A549 (cell line): ENCODE measurements around the gene CARD11. TPM values are rescaled to one million over a fixed set of nuclear protein-coding genes. Genes with fewer than 3 reads are reported as not detected.

ENCODE experiments used
- ATAC-seq, 2 experiments: fragments of 200-7000 bp in 1 of 2; fragments of >200 bp in 1 of 2; cut with Nextera tagmentation in 1 of 2; cut with Tn5 transposase in 1 of 2; 3 replicates each; pipeline versions ENCODE4 v1.8.0 to v1.9.1; 2018 to 2020; ENCODE audit warnings: mild to moderate bottlenecking in 1 of 2, moderate library complexity in 1 of 2
- CTCF ChIA-PET: fragments of 300-600 bp; sonication (Branson Sonifier 250); formaldehyde crosslinking; extraction: SDS; loops from one replicate; lab custom pipeline; 2021; ENCODE audit warnings: antibody characterized with exemption, inconsistent platforms; lab: Yijun Ruan, JAX
- POLR2A ChIA-PET: fragments of 350-600 bp; formaldehyde crosslinking; extraction: SDS; loops from one replicate; lab custom pipeline; 2021; ENCODE audit warnings: antibody characterized with exemption, inconsistent platforms; lab: Yijun Ruan, JAX
- DNase-seq, 2 experiments: peaks; one replicate each; pipeline versions ENCODE4 v3.0.0 to v3.0.0-alpha.2; 2011 to 2016; ENCODE audit warnings: low read depth in 1 of 2, low spot score in 1 of 2
- FAIRE-seq: peaks from 2 replicates; lab custom pipeline; 2011; peaks lifted over from hg19 to GRCh38; lab: Jason Lieb, UNC
- H3K27ac ChIP-seq, 2 experiments: fragments of >200 bp; sonication (Bioruptor Twin); formaldehyde crosslinking; 3 replicates each; pipeline ENCODE4 v1.5.1; 2016 to 2017
- H3K4me1 ChIP-seq: fragments of >200 bp; sonication (Bioruptor Twin); formaldehyde crosslinking; 3 replicates; pipeline ENCODE4 v1.6.1; 2016
- H3K4me2 ChIP-seq: fragments of >200 bp; sonication (Bioruptor Twin); formaldehyde crosslinking; 3 replicates; pipeline ENCODE4 v1.6.1; 2016
- H3K4me3 ChIP-seq: fragments of >200 bp; sonication (Bioruptor Twin); formaldehyde crosslinking; 3 replicates; pipeline ENCODE4 v1.5.1; 2016
- H3K9me3 ChIP-seq: fragments of >200 bp; sonication (Bioruptor Twin); formaldehyde crosslinking; 3 replicates; pipeline ENCODE4 v1.6.1; 2016
- CBX8 ChIP-seq: fragments of 200-600 bp; sonication (generic); IDR thresholded peaks from 2 replicates; pipeline ENCODE4 v1.6.1; 2016
- CEBPB ChIP-seq, 2 experiments: fragments of >200 bp in 1 of 2; sonication (Bioruptor Twin) in 1 of 2; formaldehyde crosslinking in 1 of 2; IDR thresholded peaks; 2 replicates each; pipeline ENCODE4 v1.6.1; 2012 to 2016
- E2F6 ChIP-seq: IDR thresholded peaks from 2 replicates; pipeline ENCODE4 v1.6.1; 2012; ENCODE audit warnings: low read depth, borderline replicate concordance
- EP300 ChIP-seq, 2 experiments: fragments of >200 bp; sonication (Bioruptor Twin); formaldehyde crosslinking; IDR thresholded peaks; 2 replicates in 1 of 2; 3 replicates in 1 of 2; pipeline ENCODE4 v1.6.1; 2016 to 2017
- FOSB ChIP-seq: fragments of 250-450 bp; sonication (Bioruptor Pico); IDR thresholded peaks from 2 replicates; pipeline ENCODE4 v1.5.0; 2020; ENCODE audit warnings: mild to moderate bottlenecking, moderate library complexity
- FOSL2 ChIP-seq, 2 experiments: fragments of 450-650 bp in 1 of 2; fragments of >200 bp in 1 of 2; sonication (Bioruptor Twin) in 1 of 2; formaldehyde crosslinking; IDR thresholded peaks; 2 replicates each; pipeline versions ENCODE4 v1.5.0 to v1.6.1; 2016 to 2020; ENCODE audit warnings: mild to moderate bottlenecking in 1 of 2, moderate library complexity in 1 of 2
- FOXS1 ChIP-seq: fragments of 250-450 bp; sonication (Bioruptor Pico); IDR thresholded peaks from 2 replicates; pipeline ENCODE4 v1.5.0; 2020; ENCODE audit warnings: mild to moderate bottlenecking, moderate library complexity
- HMGXB4 ChIP-seq: fragments of 250-450 bp; sonication (Bioruptor Pico); IDR thresholded peaks from 2 replicates; pipeline ENCODE4 v1.5.0; 2021; ENCODE audit warnings: mild to moderate bottlenecking, moderate library complexity, borderline replicate concordance
- KDM5A ChIP-seq: fragments of 200-600 bp; sonication (generic); IDR thresholded peaks from 2 replicates; pipeline ENCODE4 v1.6.1; 2016; ENCODE audit warnings: antibody characterized with exemption, mild to moderate bottlenecking
- MAZ ChIP-seq: fragments of 150-350 bp; IDR thresholded peaks from 2 replicates; pipeline ENCODE4 v1.6.1; 2014; ENCODE audit warnings: antibody characterized with exemption, low read depth, low read length, borderline replicate concordance
- MYC ChIP-seq: IDR thresholded peaks from 2 replicates; pipeline ENCODE4 v1.6.1; 2012; ENCODE audit warnings: mild to moderate bottlenecking, inconsistent platforms, low read length, improper control_type of control experiment, borderline replicate concordance
- NPAS2 ChIP-seq: fragments of 250-450 bp; sonication (Bioruptor Pico); IDR thresholded peaks from 2 replicates; pipeline ENCODE4 v1.8.0; 2022; ENCODE audit warnings: mild to moderate bottlenecking, moderate library complexity, borderline replicate concordance
- RCOR1 ChIP-seq: fragments of 150-350 bp; IDR thresholded peaks from 2 replicates; pipeline ENCODE4 v1.6.1; 2014; ENCODE audit warnings: antibody characterized with exemption, low read length, low read depth
- TP53 ChIP-seq: fragments of 250-450 bp; sonication (Bioruptor Pico); IDR thresholded peaks from 2 replicates; pipeline ENCODE4 v1.5.0; 2021; ENCODE audit warnings: mild to moderate bottlenecking, moderate library complexity
- ZC3H11A ChIP-seq: fragments of 450-650 bp; IDR thresholded peaks from 2 replicates; pipeline ENCODE4 v1.6.1; 2014; ENCODE audit warnings: antibody characterized with exemption, mild to moderate bottlenecking
- WGBS: methylation state at CpG from one replicate; pipeline ENCODE4 v1.1.6; 2017; ENCODE audit errors: missing lambda C conversion rate; 5-methylcytosine and 5-hydroxymethylcytosine counted together
- polyA plus RNA-seq, 4 experiments: library from polyadenylated mRNA; depleted of rRNA in 3 of 4; stranded (reverse); fragments of >200 nt; fragmentation: RNase III in 1 of 4; extraction: RNeasy Plus Mini Kit Qiagen cat#74134 plus additional on column Dnase treatment in 1 of 4; gene quantifications; 2 replicates in 3 of 4; 3 replicates in 1 of 4; pipeline ENCODE4 v1.2.3, GENCODE V29; 2011 to 2017
- TF ChIP-seq, protein P1 (sequence below): fragments of >200 bp; sonication (Bioruptor Twin); formaldehyde crosslinking; IDR thresholded peaks from 3 replicates; pipeline ENCODE4 v1.5.1; 2016
- TF ChIP-seq, protein P2 (sequence below): fragments of 200-600 bp; sonication (generic); IDR thresholded peaks from 2 replicates; pipeline ENCODE4 v1.6.1; 2016; ENCODE audit warnings: antibody characterized with exemption, mild to moderate bottlenecking, moderate library complexity

CARD11 gene
- polyA plus RNA-seq, 2 of the 4 experiments (the other 2 are of a cell fraction) = 0.48 to 1.1 TPM

DNA sequence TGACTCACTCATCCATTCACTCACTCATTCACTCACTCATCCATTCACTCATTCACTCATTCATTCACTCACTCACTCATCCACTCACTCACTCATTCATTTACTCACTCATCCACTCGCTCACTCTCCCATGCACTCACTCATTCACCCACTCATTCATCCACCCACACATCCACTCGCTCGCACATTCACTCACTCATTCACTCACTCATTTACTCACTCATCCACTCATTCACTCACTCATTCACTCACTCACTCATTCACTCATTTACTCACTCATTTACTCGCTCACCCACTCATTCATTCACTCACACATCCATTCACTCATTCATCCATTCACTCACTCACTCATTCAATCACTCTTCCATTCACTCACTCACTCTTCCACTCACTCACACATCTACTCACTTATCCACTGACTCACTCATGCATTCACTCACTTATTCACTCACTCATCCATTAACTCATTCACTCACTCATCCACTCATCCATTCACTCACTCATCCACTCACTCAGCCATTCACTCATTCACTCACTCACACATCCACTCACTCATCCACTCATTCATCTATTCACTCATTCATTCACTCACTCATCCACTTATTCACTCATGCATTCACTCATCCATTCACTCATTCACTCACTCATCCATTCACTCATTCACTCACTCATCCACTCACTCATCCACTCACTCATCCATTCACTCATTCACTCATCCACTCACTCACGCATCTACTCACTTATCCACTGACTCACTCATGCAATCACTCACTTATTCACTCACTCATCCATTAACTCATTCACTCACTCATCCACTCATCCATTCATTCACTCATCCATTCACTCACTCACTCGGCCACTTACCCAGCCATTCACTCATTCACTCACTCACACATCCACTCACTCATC lies 74.0 kb downstream of the CARD11 start:
- ChIA-PET CTCF (no interaction called here), POLR2A (no interaction called here)

More for the DNA sequence above, 74.0 kb downstream of the CARD11 start:
- ATAC-seq = no peak
- TF ChIP-seq CBX8 (no peak), FOXS1 (CRISPR knock-in tag) (no peak), MYC (no peak), KDM5A (no peak), TP53 (CRISPR knock-in tag) (no peak), ZC3H11A (no peak), CEBPB (IDR thresholded peaks at IDR 0.05) (no peak), NPAS2 (CRISPR knock-in tag) (no peak), EP300 (IDR thresholded peaks at IDR 0.05) (no peak), FOSL2 (IDR thresholded peaks at IDR 0.05) (no peak), FOSL2 (CRISPR knock-in tag; IDR thresholded peaks at IDR 0.05) (no peak), E2F6 (no peak), MAZ (no peak), FOSB (CRISPR knock-in tag) (no peak), HMGXB4 (CRISPR knock-in tag) (no peak), RCOR1 (no peak)
- TF ChIP-seq, protein P1, sequence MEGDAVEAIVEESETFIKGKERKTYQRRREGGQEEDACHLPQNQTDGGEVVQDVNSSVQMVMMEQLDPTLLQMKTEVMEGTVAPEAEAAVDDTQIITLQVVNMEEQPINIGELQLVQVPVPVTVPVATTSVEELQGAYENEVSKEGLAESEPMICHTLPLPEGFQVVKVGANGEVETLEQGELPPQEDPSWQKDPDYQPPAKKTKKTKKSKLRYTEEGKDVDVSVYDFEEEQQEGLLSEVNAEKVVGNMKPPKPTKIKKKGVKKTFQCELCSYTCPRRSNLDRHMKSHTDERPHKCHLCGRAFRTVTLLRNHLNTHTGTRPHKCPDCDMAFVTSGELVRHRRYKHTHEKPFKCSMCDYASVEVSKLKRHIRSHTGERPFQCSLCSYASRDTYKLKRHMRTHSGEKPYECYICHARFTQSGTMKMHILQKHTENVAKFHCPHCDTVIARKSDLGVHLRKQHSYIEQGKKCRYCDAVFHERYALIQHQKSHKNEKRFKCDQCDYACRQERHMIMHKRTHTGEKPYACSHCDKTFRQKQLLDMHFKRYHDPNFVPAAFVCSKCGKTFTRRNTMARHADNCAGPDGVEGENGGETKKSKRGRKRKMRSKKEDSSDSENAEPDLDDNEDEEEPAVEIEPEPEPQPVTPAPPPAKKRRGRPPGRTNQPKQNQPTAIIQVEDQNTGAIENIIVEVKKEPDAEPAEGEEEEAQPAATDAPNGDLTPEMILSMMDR = no peak
- TF ChIP-seq, protein P2, sequence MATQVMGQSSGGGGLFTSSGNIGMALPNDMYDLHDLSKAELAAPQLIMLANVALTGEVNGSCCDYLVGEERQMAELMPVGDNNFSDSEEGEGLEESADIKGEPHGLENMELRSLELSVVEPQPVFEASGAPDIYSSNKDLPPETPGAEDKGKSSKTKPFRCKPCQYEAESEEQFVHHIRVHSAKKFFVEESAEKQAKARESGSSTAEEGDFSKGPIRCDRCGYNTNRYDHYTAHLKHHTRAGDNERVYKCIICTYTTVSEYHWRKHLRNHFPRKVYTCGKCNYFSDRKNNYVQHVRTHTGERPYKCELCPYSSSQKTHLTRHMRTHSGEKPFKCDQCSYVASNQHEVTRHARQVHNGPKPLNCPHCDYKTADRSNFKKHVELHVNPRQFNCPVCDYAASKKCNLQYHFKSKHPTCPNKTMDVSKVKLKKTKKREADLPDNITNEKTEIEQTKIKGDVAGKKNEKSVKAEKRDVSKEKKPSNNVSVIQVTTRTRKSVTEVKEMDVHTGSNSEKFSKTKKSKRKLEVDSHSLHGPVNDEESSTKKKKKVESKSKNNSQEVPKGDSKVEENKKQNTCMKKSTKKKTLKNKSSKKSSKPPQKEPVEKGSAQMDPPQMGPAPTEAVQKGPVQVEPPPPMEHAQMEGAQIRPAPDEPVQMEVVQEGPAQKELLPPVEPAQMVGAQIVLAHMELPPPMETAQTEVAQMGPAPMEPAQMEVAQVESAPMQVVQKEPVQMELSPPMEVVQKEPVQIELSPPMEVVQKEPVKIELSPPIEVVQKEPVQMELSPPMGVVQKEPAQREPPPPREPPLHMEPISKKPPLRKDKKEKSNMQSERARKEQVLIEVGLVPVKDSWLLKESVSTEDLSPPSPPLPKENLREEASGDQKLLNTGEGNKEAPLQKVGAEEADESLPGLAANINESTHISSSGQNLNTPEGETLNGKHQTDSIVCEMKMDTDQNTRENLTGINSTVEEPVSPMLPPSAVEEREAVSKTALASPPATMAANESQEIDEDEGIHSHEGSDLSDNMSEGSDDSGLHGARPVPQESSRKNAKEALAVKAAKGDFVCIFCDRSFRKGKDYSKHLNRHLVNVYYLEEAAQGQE = no peak
- TF ChIP-seq, all 56 proteins: peak for 0
- no peaks in the 10 kb centered on the region for H3K4me1 ChIP-seq
- 64% methylated on average over 6 of the region's 6 CpGs for WGBS
- no peak overlapping the region for H3K4me2 ChIP-seq
- FAIRE-seq (no peak), DNase-seq (no peak)
- H3K4me3 ChIP-seq = no peak overlapping the region
- peaks cover 18% of the 10 kb centered on the region; the same call in 2 of the 3 replicates for H3K9me3 ChIP-seq
- no peak overlapping the region for H3K27ac ChIP-seq
